ENCODE data around the gene ZNF208. TPM values are rescaled to one million over a fixed set of nuclear protein-coding genes. Genes with fewer than 3 reads are reported as not detected.

The ZNF208 gene
- total and polyA plus RNA-seq, 2 of the 8 experiments (the other 6 are each of a cell fraction or from before 2014, with no cell fraction given), result not detected

DNA sequence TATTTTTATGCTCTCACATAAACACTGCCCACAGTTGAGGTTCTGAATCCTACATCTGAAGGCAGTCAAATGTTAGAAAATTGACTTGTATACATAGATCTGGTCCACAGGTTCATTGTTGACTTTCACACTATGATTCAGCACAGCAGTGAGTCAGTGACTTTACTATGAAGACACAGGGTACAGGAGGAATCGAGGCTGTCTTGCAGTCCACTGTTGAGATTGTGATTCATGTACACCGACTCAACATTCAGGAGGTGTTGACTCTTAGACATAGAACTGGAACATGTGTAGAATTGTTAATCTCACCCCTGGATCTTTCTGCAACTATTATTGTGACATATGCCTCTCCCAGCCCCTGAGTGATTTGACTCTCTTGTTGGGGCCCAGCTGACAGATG is 100.4 kb downstream of the ZNF208 start:
- no peak overlapping the region for H3K14ac ChIP-seq (ENCODE audit: insufficient read length)
- no peak overlapping the region for H2BK120ac ChIP-seq (replicated peaks; ENCODE audit: low read depth, low read length)
- CTCF ChIA-PET (ENCODE audit: partially characterized antibody), result no interaction called here
- H3K4ac ChIP-seq (replicated peaks; ENCODE audit: insufficient read length, low read depth, low read length), result no peak overlapping the region
- POLR2A ChIA-PET (ENCODE audit: partially characterized antibody), result no interaction called here
- no peaks in the 10 kb centered on the region for H3K79me1 ChIP-seq (ENCODE audit: low read depth, low read length)
- H4K8ac ChIP-seq (ENCODE audit: extremely low read depth, insufficient read depth, low read length), result no peak overlapping the region
- FAIRE-seq (no peak), DNase-seq (ENCODE audit: low read depth in 1 of 2, low spot score in 2 of 2) (no peak)
- H3K27me3 ChIP-seq (replicated peaks in 1 of 4; ENCODE audit: control insufficient read depth in 3 of 4, extremely low read depth in 1 of 4, insufficient read depth in 3 of 4, low read length in 3 of 4), result no peaks in the 10 kb centered on the region
- H3K4me2 ChIP-seq (ENCODE audit: insufficient read depth in 1 of 2, low read depth in 2 of 2, low read length in 2 of 2), result no peak overlapping the region
- H2BK5ac ChIP-seq (ENCODE audit: low read depth, low read length), result no peak overlapping the region
- no peak overlapping the region for H2BK12ac ChIP-seq (ENCODE audit: low read depth, low read length)
- H3K36me3 ChIP-seq (ENCODE audit: control insufficient read depth in 2 of 4, insufficient read depth in 4 of 4, low read length in 3 of 4), result no peaks in the 10 kb centered on the region; a peak in 1 of 8 replicates
- no peak overlapping the region for H2AK5ac ChIP-seq (ENCODE audit: low read depth, low read length)
- no peak overlapping the region for H3K9ac ChIP-seq (replicated peaks in 1 of 4; ENCODE audit: extremely low read depth in 1 of 4, low read depth in 3 of 4, low read length in 3 of 4)
- no peaks in the 10 kb centered on the region for H3K23me2 ChIP-seq (ENCODE audit: low read depth, low read length)
- H4K5ac ChIP-seq (ENCODE audit: insufficient read length, low read depth, low read length), result no peak overlapping the region
- no peak overlapping the region for H2BK15ac ChIP-seq (ENCODE audit: low read length)
- no peaks in the 10 kb centered on the region for H3K79me2 ChIP-seq (ENCODE audit: control insufficient read depth in 1 of 2, insufficient read depth in 2 of 2, low read length in 2 of 2)
- no peak overlapping the region for H3K27ac ChIP-seq (ENCODE audit: low read depth, low read length)
- H4K20me1 ChIP-seq (replicated peaks in 1 of 2; ENCODE audit: control insufficient read depth in 1 of 2, insufficient read depth in 2 of 2, low read length in 2 of 2), result no peaks in the 10 kb centered on the region
- H2BK20ac ChIP-seq (ENCODE audit: low read length), result no peak overlapping the region
- H3K4me3 ChIP-seq (ENCODE audit: extremely low read depth in 1 of 4, insufficient read depth in 2 of 4, low read depth in 3 of 4, low read length in 4 of 4), result no peak overlapping the region
- H3K18ac ChIP-seq (ENCODE audit: extremely low read depth, low read length), result no peak overlapping the region
- WGBS, 2 experiments (ENCODE audit: extremely low coverage in 1 of 2, insufficient coverage in 1 of 2, insufficient read length in 1 of 2, insufficient replicate concordance in 2 of 2, low coverage in 1 of 2, low lambda C conversion rate in 2 of 2, missing lambda C conversion rate in 1 of 2), result 75% methylated on average over 2 of the region's 2 CpGs; no CpG with 5 or more reads in 1 of the 2 experiments
- H3K56ac ChIP-seq (replicated peaks; ENCODE audit: insufficient read length, low read depth, low read length), result no peak overlapping the region
- no peak overlapping the region for H3K23ac ChIP-seq (ENCODE audit: insufficient read length)
- no peak overlapping the region for H4K91ac ChIP-seq (replicated peaks; ENCODE audit: insufficient read length, low read length)
- H2AFZ ChIP-seq (ENCODE audit: low read length), result no peak overlapping the region
- H3K4me1 ChIP-seq (replicated peaks in 1 of 4; ENCODE audit: control insufficient read depth in 3 of 4, insufficient read depth in 4 of 4, low read length in 3 of 4), result no peaks in the 10 kb centered on the region
- H3K9me3 ChIP-seq (ENCODE audit: insufficient read depth in 2 of 2, low read depth in 1 of 2, low read length in 1 of 2), result peaks cover 72 to 90% of the 10 kb centered on the region in 2 experiments
- TF ChIP-seq BCL11A (IDR thresholded peaks at IDR 0.05; ENCODE audit: low read depth in 2 of 2, low read length in 2 of 2) (no peak), SIX5 (IDR thresholded peaks at IDR 0.05; ENCODE audit: low read depth, low read length) (no peak), KDM1A (IDR thresholded peaks at IDR 0.05; ENCODE audit: borderline replicate concordance, low read length) (no peak), KDM4A (IDR thresholded peaks at IDR 0.05; ENCODE audit: low read depth, low read length, severe bottlenecking) (no peak), SAP30 (IDR thresholded peaks at IDR 0.05; ENCODE audit: insufficient read depth, insufficient replicate concordance, low read length) (no peak), RXRA (IDR thresholded peaks at IDR 0.05; ENCODE audit: insufficient read depth, low read depth, low read length) (no peak), SP1 (IDR thresholded peaks at IDR 0.05; ENCODE audit: low read depth, low read length) (no peak), PHF8 (conservative IDR thresholded peaks at IDR 0.05; ENCODE audit: low read depth, low read length) (no peak), JUN (IDR thresholded peaks at IDR 0.05; ENCODE audit: low read depth, low read length) (no peak), SP4 (IDR thresholded peaks at IDR 0.05; ENCODE audit: low read length) (no peak), SIN3A (conservative IDR thresholded peaks at IDR 0.05 in 1 of 2, IDR thresholded peaks at IDR 0.05 in 1 of 2; ENCODE audit: low read depth in 1 of 2, low read length in 2 of 2) (no peak), EP300 (IDR thresholded peaks at IDR 0.05; ENCODE audit: borderline replicate concordance in 1 of 2, low read depth in 2 of 2, low read length in 2 of 2) (no peak), SP2 (IDR thresholded peaks at IDR 0.05; ENCODE audit: low read length) (no peak)

Data from H1 (cell line).